ENCODE results near the gene SH2D2A. TPM values are rescaled to one million over a fixed set of nuclear protein-coding genes. Genes with fewer than 3 reads are reported as not detected.

The SH2D2A gene
- total RNA-seq, 1 donor from 2014 or later: 4.9 TPM

- intact Hi-C loops (cut with DNase I): loop anchor here (5.0 kb wide), 1 partner anchor 52 kb away; no protein-coding TSS in a partner anchor
- Histone ChIP-seq H3K27ac (peak overlapping the region; percentile 62), H3K9me3 (no peaks in the 10 kb centered on the region), H3K36me3 (no peaks in the 10 kb centered on the region), H3K4me1 (peaks cover 29% of the 10 kb centered on the region), H3K4me3 (peak overlapping the region; percentile 40 to 51), H3K27me3 (no peaks in the 10 kb centered on the region)
- DNase-seq (ENCODE audit: extremely low spot score in 2 of 2): no peak
- no peak for TF ChIP-seq POLR2AphosphoS5 (IDR thresholded peaks at IDR 0.05; ENCODE audit: insufficient read depth in 1 of 2, low read depth in 1 of 2)
- TF ChIP-seq, protein P1, sequence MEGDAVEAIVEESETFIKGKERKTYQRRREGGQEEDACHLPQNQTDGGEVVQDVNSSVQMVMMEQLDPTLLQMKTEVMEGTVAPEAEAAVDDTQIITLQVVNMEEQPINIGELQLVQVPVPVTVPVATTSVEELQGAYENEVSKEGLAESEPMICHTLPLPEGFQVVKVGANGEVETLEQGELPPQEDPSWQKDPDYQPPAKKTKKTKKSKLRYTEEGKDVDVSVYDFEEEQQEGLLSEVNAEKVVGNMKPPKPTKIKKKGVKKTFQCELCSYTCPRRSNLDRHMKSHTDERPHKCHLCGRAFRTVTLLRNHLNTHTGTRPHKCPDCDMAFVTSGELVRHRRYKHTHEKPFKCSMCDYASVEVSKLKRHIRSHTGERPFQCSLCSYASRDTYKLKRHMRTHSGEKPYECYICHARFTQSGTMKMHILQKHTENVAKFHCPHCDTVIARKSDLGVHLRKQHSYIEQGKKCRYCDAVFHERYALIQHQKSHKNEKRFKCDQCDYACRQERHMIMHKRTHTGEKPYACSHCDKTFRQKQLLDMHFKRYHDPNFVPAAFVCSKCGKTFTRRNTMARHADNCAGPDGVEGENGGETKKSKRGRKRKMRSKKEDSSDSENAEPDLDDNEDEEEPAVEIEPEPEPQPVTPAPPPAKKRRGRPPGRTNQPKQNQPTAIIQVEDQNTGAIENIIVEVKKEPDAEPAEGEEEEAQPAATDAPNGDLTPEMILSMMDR (IDR thresholded peaks at IDR 0.05): no peak
- no peak for TF ChIP-seq POLR2A (IDR thresholded peaks at IDR 0.05)
These were observed 43.0 kb upstream of the SH2D2A start for GRCh38 chr1:156859523-156860112.

- H3K4me1 ChIP-seq: peaks cover 29% of the 10 kb centered on the region
- H3K27me3 ChIP-seq: no peaks in the 10 kb centered on the region
- peak in 1 of 2 donors; percentile 7 for TF ChIP-seq POLR2AphosphoS5 (IDR thresholded peaks at IDR 0.05; ENCODE audit: insufficient read depth in 1 of 2, low read depth in 1 of 2)
- no peak for TF ChIP-seq POLR2A (IDR thresholded peaks at IDR 0.05)
- TF ChIP-seq, protein P1 (IDR thresholded peaks at IDR 0.05): no peak
- peak within 1 kb of the TSS; percentile 40 to 51 for H3K4me3 ChIP-seq
- no peaks in the 10 kb centered on the region for H3K9me3 ChIP-seq
- H3K36me3 ChIP-seq: no peaks in the 10 kb centered on the region
- DNase-seq (ENCODE audit: extremely low spot score in 2 of 2): no peak
- intact Hi-C loops (cut with DNase I): loop anchor here (5.0 kb wide), 1 partner anchor 52 kb away; no protein-coding TSS in a partner anchor
- peak within 1 kb of the TSS; percentile 62 for H3K27ac ChIP-seq
These were observed 42.4 kb upstream of the SH2D2A start, which contains the start of gene INSRR for GRCh38 chr1:156858959-156859522. Gene INSRR (minus strand): TSS chr1:156859117. CDS start chr1:156858621, 496 bp downstream.

DNA sequence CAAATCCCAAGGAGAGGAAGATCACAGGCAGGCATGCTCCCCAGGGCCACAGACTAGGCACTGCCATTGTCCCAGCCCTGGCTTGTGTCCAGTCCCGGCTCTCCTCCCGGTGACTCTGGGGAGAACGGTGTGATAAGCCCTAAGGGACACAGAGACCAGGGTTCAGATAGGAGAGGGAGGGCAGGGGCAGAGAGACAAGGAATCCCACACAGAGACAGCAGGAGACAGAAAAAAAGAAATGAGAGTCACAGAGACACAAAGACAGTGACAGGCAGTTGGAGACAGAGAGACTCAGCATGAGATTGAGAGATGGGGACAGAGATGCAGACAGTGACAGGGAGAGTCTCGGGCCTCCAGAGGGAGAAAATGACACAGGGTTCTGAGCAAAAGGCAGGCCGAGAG, 41.9 kb upstream of the SH2D2A start:
- H3K27me3 ChIP-seq: no peaks in the 10 kb centered on the region
- H3K4me3 ChIP-seq: peak overlapping the region; percentile 40 to 51
- H3K9me3 ChIP-seq: no peaks in the 10 kb centered on the region
- intact Hi-C loops (cut with DNase I): loop anchor here (5.0 kb wide), 1 partner anchor 51 kb away; no protein-coding TSS in a partner anchor
- H3K27ac ChIP-seq: no peak overlapping the region
- TF ChIP-seq POLR2AphosphoS5 (IDR thresholded peaks at IDR 0.05; ENCODE audit: insufficient read depth in 1 of 2, low read depth in 1 of 2) (no peak), POLR2A (IDR thresholded peaks at IDR 0.05) (no peak)
- TF ChIP-seq, protein P1 (IDR thresholded peaks at IDR 0.05): no peak
- no peaks in the 10 kb centered on the region for H3K36me3 ChIP-seq
- no peak for DNase-seq (ENCODE audit: extremely low spot score in 2 of 2)
- peaks cover 29% of the 10 kb centered on the region for H3K4me1 ChIP-seq

GRCh38 chr1:156857532-156857931, 40.9 kb upstream of the SH2D2A start:
- no peaks in the 10 kb centered on the region for H3K36me3 ChIP-seq
- H3K27me3 ChIP-seq: no peaks in the 10 kb centered on the region
- no peaks in the 10 kb centered on the region for H3K9me3 ChIP-seq
- H3K4me1 ChIP-seq: peaks cover 32% of the 10 kb centered on the region
- intact Hi-C loops (cut with DNase I): loop anchor here (5.0 kb wide), 1 partner anchor 50 kb away; no protein-coding TSS in a partner anchor
- TF ChIP-seq POLR2A (IDR thresholded peaks at IDR 0.05) (no peak), POLR2AphosphoS5 (IDR thresholded peaks at IDR 0.05; ENCODE audit: insufficient read depth in 1 of 2, low read depth in 1 of 2) (no peak)
- TF ChIP-seq, protein P1 (IDR thresholded peaks at IDR 0.05): no peak
- no peak overlapping the region for H3K27ac ChIP-seq
- no peak overlapping the region for H3K4me3 ChIP-seq
- DNase-seq (ENCODE audit: extremely low spot score in 2 of 2): no peak
